ENCODE measurements around the gene ZBTB17. TPM values are rescaled to one million over a fixed set of nuclear protein-coding genes. Genes with fewer than 3 reads are reported as not detected.

The ZBTB17 gene
- total and polyA plus RNA-seq, 2 of the 4 experiments (the other 2 are of a cell fraction), result 26.3 to 58.2 TPM

GRCh38 chr1:15983275-15983674, 7.4 kb upstream of the ZBTB17 start:
- Histone ChIP-seq H3K4me1 (ENCODE audit: control insufficient read depth, insufficient read depth, low read length) (no peaks in the 10 kb centered on the region), H2AK9ac (replicated peaks; ENCODE audit: low read depth, low read length, poor library complexity) (no peak overlapping the region), H3K9ac (ENCODE audit: low read depth, low read length) (no peak overlapping the region), H3K14ac (replicated peaks; ENCODE audit: low read depth, low read length) (no peak overlapping the region), H4K91ac (ENCODE audit: insufficient read depth, low read depth, low read length) (no peak overlapping the region), H2BK5ac (ENCODE audit: low read depth, low read length, poor library complexity, severe bottlenecking) (no peak overlapping the region), H3K27ac (ENCODE audit: insufficient read depth, low read length) (no peak overlapping the region), H2BK15ac (ENCODE audit: low read depth, low read length) (0 out of 3 replicates have a peak overlapping the region, but pooled peaks have one; percentile 35), H3K4ac (ENCODE audit: low read depth, low read length) (no peak overlapping the region), H3K18ac (ENCODE audit: low read depth, low read length) (no peak overlapping the region), H3K36me3 (ENCODE audit: control insufficient read depth, insufficient read depth, low read length) (no peaks in the 10 kb centered on the region), H2AFZ (replicated peaks; ENCODE audit: low read length, poor library complexity) (no peak overlapping the region), H3K23ac (ENCODE audit: low read depth, low read length) (no peak overlapping the region), H4K20me1 (ENCODE audit: insufficient read depth, low read length) (no peaks in the 10 kb centered on the region), H3K4me3 (ENCODE audit: insufficient read depth, low read depth, low read length) (no peak overlapping the region), H4K5ac (ENCODE audit: low read depth, low read length) (no peak overlapping the region), H2BK120ac (ENCODE audit: low read depth, low read length) (no peak overlapping the region), H3K27me3 (ENCODE audit: control insufficient read depth, insufficient read depth, low read length) (no peaks in the 10 kb centered on the region), H3K9me1 (ENCODE audit: insufficient read depth, low read length) (no peaks in the 10 kb centered on the region), H4K8ac (ENCODE audit: low read depth in 2 of 2, low read length in 2 of 2) (no peak overlapping the region), H3K4me2 (ENCODE audit: low read depth, low read length) (no peak overlapping the region), H2BK20ac (ENCODE audit: low read depth, low read length) (no peak overlapping the region), H3K79me1 (ENCODE audit: low read depth in 1 of 2, low read length in 2 of 2) (no peaks in the 10 kb centered on the region), H3K9me3 (ENCODE audit: control insufficient read depth, insufficient read depth, low read length) (no peaks in the 10 kb centered on the region), H2AK5ac (ENCODE audit: low read depth, low read length) (no peak overlapping the region), H3K56ac (ENCODE audit: extremely low read depth, insufficient read depth, low read length) (no peak overlapping the region)
- no CpG with 5 or more reads among the region's 1 CpG for WGBS, 2 experiments (ENCODE audit: extremely low coverage in 2 of 2, insufficient read length in 1 of 2)
- ChIA-PET POLR2A (ENCODE audit: unreplicated experiment) (no interaction called here), CTCF (no interaction called here)
- dilution Hi-C loops (cut with HindIII; ENCODE audit: low sequenced_read_pairs, unreplicated experiment), result no loop called here
- TF ChIP-seq MAFK (IDR thresholded peaks at IDR 0.05; ENCODE audit: low read depth, low read length), result no peak
- TF ChIP-seq, protein P1, sequence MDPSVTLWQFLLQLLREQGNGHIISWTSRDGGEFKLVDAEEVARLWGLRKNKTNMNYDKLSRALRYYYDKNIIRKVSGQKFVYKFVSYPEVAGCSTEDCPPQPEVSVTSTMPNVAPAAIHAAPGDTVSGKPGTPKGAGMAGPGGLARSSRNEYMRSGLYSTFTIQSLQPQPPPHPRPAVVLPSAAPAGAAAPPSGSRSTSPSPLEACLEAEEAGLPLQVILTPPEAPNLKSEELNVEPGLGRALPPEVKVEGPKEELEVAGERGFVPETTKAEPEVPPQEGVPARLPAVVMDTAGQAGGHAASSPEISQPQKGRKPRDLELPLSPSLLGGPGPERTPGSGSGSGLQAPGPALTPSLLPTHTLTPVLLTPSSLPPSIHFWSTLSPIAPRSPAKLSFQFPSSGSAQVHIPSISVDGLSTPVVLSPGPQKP (IDR thresholded peaks at IDR 0.05; ENCODE audit: borderline replicate concordance, low read depth, low read length), result no peak
- no peak for TF ChIP-seq CHD1 (IDR thresholded peaks at IDR 0.05; ENCODE audit: low read depth, low read length)
- TF ChIP-seq MXI1 (IDR thresholded peaks at IDR 0.05; ENCODE audit: borderline replicate concordance, low read depth, low read length), result no peak
- ATAC-seq (ENCODE audit: low read depth) (no peak), DNase-seq (no peak)
- intact Hi-C loops (cut with micrococcal nuclease), result no loop called here
- in situ Hi-C loops (cut with MboI; ENCODE audit: low sequenced_read_pairs), result no loop called here
- BruUV-seq (replicated peaks), result no TSS peak
